K562 (cell line): Measurements from ENCODE around the gene THADA.

Source experiments
- CAMTA2 ChIP-seq: fragments of 250-450 bp; sonication (Bioruptor Pico); conservative IDR thresholded peaks from 2 replicates; pipeline ENCODE4 v1.5.1; 2022
- CEBPB ChIP-seq: fragments of 450-650 bp; IDR thresholded peaks from 2 replicates; pipeline ENCODE4 v1.6.1; 2016; ENCODE audit warnings: missing genetic modification characterization, missing compliant biosample characterization
- ELF1 ChIP-seq: fragments of 200-800 bp; sonication (Bioruptor generic); IDR thresholded peaks from 2 replicates; pipeline ENCODE4 v1.6.1; 2016; ENCODE audit warnings: missing genetic modification characterization, missing compliant biosample characterization
- EP300 ChIP-seq: IDR thresholded peaks from 2 replicates; pipeline ENCODE4 v1.6.1; 2012; ENCODE audit warnings: low read length, improper control_type of control experiment
- ZBTB9 ChIP-seq: fragments of 450-650 bp; formaldehyde crosslinking; IDR thresholded peaks from 2 replicates; pipeline ENCODE4 v1.4.0; 2020; ENCODE audit warnings: mild to moderate bottlenecking, moderate library complexity
- ZNF830 ChIP-seq: fragments of 250-450 bp; sonication (Bioruptor Pico); IDR thresholded peaks from 2 replicates; pipeline ENCODE4 v1.5.0; 2021; ENCODE audit warnings: mild to moderate bottlenecking
- TF ChIP-seq, protein P1 (sequence below): fragments of 450-650 bp; IDR thresholded peaks from 2 replicates; pipeline ENCODE4 v1.6.1; 2016; ENCODE audit warnings: mild to moderate bottlenecking, moderate library complexity

DNA sequence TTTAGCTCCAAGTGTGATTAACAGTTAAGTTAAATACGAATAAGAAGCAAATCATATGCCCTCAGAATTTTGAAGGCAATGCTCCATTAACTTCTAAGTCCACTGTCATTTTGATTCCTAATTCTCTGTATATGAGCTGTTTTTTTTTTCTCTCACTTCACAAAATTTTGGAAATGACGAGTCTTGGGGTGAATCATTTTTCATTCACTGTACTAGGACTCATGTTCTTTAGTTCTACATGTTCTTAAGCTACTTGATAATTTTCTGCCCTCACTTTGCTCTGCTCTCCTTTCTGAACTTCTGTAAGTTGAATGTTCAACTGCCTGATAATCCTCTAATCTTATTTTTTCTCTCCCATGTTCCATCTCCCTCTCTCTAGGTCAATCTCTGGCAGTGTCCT lies 141.0 kb downstream of the THADA start:
- TF ChIP-seq, protein P1, sequence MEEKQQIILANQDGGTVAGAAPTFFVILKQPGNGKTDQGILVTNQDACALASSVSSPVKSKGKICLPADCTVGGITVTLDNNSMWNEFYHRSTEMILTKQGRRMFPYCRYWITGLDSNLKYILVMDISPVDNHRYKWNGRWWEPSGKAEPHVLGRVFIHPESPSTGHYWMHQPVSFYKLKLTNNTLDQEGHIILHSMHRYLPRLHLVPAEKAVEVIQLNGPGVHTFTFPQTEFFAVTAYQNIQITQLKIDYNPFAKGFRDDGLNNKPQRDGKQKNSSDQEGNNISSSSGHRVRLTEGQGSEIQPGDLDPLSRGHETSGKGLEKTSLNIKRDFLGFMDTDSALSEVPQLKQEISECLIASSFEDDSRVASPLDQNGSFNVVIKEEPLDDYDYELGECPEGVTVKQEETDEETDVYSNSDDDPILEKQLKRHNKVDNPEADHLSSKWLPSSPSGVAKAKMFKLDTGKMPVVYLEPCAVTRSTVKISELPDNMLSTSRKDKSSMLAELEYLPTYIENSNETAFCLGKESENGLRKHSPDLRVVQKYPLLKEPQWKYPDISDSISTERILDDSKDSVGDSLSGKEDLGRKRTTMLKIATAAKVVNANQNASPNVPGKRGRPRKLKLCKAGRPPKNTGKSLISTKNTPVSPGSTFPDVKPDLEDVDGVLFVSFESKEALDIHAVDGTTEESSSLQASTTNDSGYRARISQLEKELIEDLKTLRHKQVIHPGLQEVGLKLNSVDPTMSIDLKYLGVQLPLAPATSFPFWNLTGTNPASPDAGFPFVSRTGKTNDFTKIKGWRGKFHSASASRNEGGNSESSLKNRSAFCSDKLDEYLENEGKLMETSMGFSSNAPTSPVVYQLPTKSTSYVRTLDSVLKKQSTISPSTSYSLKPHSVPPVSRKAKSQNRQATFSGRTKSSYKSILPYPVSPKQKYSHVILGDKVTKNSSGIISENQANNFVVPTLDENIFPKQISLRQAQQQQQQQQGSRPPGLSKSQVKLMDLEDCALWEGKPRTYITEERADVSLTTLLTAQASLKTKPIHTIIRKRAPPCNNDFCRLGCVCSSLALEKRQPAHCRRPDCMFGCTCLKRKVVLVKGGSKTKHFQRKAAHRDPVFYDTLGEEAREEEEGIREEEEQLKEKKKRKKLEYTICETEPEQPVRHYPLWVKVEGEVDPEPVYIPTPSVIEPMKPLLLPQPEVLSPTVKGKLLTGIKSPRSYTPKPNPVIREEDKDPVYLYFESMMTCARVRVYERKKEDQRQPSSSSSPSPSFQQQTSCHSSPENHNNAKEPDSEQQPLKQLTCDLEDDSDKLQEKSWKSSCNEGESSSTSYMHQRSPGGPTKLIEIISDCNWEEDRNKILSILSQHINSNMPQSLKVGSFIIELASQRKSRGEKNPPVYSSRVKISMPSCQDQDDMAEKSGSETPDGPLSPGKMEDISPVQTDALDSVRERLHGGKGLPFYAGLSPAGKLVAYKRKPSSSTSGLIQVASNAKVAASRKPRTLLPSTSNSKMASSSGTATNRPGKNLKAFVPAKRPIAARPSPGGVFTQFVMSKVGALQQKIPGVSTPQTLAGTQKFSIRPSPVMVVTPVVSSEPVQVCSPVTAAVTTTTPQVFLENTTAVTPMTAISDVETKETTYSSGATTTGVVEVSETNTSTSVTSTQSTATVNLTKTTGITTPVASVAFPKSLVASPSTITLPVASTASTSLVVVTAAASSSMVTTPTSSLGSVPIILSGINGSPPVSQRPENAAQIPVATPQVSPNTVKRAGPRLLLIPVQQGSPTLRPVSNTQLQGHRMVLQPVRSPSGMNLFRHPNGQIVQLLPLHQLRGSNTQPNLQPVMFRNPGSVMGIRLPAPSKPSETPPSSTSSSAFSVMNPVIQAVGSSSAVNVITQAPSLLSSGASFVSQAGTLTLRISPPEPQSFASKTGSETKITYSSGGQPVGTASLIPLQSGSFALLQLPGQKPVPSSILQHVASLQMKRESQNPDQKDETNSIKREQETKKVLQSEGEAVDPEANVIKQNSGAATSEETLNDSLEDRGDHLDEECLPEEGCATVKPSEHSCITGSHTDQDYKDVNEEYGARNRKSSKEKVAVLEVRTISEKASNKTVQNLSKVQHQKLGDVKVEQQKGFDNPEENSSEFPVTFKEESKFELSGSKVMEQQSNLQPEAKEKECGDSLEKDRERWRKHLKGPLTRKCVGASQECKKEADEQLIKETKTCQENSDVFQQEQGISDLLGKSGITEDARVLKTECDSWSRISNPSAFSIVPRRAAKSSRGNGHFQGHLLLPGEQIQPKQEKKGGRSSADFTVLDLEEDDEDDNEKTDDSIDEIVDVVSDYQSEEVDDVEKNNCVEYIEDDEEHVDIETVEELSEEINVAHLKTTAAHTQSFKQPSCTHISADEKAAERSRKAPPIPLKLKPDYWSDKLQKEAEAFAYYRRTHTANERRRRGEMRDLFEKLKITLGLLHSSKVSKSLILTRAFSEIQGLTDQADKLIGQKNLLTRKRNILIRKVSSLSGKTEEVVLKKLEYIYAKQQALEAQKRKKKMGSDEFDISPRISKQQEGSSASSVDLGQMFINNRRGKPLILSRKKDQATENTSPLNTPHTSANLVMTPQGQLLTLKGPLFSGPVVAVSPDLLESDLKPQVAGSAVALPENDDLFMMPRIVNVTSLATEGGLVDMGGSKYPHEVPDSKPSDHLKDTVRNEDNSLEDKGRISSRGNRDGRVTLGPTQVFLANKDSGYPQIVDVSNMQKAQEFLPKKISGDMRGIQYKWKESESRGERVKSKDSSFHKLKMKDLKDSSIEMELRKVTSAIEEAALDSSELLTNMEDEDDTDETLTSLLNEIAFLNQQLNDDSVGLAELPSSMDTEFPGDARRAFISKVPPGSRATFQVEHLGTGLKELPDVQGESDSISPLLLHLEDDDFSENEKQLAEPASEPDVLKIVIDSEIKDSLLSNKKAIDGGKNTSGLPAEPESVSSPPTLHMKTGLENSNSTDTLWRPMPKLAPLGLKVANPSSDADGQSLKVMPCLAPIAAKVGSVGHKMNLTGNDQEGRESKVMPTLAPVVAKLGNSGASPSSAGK: no peak
- TF ChIP-seq CAMTA2 (no peak), ZBTB9 (CRISPR knock-in tag) (no peak), ELF1 (no peak), ZNF830 (CRISPR knock-in tag) (no peak), CEBPB (tag) (no peak), EP300 (no peak)
